DMS153 treated with DMSO at 0.1 percent for 48 hours (cell line): ENCODE measurements around the gene MAVS.
"Not testable (repeated sequence)": the region's sequence is repeated elsewhere in the genome, so short reads cannot be mapped to it uniquely, and the experiment has no call there.

Experiments
- DNase-seq: peaks from one replicate; lab custom pipeline; 2025; ENCODE audit not compliant: unreplicated experiment; lab: John Stamatoyannopoulos, UW

The MAVS gene

DNA sequence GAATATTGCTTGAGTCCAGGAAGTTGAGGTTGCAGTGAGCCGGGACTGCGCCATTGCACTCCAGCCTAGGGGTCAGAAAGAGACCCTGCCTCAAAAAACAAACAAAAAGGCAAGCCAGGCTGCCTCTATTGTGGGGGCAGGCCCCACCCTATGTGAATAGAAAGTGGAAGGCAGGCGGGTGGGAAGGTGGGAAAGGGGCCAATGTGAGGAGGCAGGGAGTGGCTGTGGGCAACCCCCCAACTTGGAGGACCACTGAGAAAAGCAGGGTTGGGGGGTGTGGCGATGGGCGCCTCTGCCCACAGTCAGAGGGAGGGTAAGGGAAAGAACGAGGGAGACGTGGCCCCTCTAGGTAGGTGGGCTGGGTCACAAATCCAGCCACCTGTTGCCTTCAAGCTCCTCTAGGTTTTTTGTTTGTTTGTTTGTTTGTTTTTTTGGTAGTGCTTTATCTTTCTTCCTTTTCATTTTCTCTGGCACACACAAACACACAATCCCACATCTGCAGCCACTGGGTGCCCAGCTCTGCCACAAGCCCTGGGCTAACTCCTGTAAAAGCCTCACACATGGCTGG lies 31.6 kb upstream of the MAVS start:
- no peak for DNase-seq

DNA sequence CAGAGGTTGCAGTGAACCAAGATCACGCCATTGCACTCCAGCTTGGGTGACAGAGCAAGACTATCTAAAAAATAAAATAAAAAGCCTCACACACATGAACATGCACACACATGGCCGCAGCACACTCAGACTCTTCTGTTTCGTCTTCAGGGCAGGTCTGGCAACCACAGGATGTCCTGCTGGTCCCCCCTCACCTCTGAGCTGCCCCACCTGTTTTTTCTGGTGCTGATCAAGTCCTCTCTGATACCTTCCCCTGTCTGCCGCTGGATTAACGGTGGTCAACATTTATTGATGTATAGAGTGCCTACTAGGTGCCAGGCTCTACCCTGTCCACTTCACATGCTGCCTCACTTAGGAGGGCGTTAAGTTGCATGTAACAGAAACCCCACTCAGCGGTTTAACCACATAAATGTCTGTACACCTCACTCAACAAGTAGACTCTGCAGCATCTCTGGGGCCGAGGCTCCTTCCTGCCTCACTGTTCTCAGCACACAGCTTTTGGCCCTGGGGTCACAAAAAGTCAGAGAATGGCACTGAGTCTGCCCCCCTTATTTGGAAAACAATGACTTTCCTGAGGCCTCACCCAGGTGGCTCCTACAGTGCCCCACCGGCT lies 30.8 kb upstream of the MAVS start:
- no peak for DNase-seq

DNA sequence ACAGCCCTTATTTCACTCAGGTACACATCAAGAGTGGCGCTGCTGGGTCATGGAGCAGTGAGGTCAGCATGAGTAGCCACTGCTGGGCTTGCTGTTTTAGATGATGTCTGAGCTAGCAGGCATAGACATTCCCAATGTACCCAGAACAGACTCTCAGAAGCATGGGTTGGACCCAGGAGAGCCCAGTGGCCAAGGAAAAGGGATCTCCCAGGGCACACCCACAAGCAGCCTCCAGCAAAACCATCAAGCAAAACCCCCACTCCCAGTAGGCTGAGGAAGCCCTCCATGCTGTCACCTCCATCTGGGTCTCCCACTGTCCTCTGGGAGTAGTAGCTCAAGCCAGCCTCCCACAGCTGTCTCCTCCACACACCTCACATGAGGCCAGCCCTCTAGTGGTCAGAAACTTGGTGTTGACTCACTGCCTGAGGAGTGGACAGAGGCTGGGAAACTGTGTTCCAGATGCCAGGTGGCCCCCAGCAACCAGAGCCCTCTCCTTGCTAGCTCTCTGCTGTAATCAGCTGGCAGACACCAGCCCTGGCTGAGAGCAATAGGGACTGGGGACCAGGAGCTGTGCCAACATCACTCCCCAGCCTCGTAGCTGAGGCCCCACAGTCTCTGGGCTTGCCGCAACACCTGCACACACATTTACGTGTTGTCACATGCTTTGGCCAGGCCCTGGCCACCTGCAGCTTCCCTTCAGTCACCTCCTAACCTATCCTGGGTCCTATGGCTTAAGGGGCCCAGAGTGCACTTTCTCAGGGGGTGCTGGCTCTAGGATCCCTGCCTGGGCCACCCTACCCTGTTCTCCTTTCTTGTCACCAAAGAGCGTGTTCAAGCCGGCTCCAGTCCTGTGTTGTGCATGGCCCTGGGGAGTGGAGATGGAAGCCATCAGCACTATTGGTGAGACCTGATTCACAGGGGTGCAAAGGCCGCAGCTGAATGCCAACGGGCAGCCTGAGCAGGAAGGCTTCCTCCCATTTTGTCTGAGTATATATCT lies 28.2 kb upstream of the MAVS start:
- peak; percentile 54 for DNase-seq

DNA sequence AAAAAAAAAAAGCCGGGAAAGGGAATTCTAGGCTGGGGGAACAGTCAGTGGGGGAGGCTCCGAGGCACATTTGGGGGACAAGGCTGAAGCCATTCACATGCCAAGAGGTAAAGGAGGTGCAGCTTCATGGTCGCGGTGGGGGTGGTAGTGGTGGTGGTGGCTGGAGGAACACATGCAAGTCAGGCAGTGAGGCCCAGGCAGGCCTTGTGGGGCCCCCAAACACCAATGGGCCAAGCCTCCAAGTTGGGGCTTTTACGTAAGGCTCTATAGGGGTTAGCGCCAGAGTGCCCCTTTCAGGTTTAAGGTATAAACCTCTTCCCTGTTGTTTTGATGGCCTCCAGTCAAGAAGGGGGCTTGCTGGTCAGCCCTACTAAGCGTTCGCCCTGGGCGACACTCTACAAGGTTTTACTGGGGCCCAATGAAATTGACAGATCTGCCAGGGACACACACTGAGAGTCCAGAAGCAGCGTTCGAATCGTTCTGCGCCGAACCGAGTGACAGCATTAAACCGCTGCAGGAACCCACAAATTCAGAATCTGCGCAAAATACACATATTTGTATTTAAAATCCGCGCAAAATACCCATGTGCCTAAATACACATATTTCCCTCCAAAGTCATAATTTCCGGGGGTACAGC lies 27.1 kb upstream of the MAVS start:
- no peak for DNase-seq

DNA sequence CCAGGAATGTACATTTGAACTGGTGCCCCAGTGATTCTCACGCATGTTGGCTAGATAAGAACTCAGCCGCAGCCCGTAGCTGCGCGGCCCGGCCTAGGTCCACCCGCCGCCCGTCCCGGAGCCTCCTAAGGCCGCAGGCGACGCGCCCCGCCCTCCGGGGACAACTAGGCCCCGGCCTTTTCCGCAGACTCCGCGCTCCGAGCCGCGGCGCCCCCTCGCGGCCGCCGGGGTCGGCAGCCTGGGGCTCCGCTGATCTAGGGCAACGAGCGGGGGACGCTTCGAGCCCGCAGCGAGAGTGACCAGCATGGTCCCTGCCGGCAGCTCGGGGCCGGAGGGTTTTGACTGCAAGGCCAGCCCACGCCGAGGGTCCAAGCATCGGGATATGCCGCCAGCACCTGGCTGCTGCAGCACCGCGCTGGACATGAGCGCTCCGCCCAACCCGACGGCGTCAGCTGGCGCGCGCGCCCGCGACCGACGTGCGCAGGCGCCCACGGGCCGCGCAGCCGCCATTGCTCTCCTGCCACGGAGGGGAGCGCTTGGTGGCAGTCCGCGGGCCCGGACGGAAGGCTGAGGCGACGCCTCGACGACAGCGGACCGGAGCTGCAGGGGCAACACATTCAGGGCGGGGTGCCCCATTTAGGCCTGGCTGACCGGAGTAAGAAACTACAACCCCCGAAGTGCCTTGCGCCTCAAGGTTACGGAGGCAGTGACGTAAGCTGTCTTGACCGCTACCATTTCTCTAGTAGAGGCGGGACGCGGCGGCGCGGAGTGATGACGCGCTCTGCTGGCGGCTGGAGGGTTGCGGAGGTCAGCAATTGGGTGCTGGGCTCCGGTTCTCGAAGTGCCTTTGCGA lies 26.4 kb upstream of the MAVS start, which contains the start of gene AP5S1:
TSS of gene AP5S1 (plus strand) at position 500 of the 853 bp plus-strand sequence. CDS start 1,571 bp downstream, outside the sequence.
- peak; percentile 94 for DNase-seq

DNA sequence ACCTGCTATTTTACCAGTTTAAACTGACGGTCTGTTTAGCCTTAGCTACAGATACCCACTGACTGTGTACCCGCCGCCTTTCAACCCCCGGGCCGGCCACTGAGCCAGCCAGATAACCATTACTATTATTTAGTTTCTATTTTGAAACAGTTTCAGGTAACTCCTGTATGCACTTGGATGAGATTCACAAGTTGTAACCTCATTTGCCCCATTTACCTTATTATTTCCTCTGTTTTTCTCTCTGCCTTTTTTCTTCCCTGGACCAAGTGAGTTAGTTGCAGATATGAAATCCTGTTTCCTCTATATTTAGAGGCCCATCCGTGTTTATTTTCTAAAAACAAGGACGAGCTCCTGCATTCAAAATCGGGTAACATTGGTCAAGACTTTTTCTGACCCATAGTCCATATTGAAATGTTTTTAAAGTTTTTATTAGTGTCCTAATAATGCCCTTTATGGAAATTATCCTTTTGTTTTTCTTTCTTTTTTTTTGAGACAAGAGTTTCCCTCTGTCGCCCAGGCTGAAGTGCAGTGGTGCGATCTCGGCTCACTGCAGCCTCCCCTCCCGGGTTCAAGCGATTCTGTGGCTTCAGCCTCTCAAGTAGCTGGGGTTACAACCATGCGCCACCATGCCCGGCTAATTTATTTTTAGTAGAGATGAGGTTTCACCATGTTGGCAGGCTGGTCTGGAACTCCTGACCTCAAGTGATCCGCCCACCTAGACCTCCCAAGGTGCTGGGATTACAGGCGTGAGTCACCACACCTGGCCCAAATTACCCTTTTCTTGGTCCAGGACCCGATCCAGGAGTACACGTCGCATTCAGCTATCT lies 25.5 kb upstream of the MAVS start:
- no peak for DNase-seq

DNA sequence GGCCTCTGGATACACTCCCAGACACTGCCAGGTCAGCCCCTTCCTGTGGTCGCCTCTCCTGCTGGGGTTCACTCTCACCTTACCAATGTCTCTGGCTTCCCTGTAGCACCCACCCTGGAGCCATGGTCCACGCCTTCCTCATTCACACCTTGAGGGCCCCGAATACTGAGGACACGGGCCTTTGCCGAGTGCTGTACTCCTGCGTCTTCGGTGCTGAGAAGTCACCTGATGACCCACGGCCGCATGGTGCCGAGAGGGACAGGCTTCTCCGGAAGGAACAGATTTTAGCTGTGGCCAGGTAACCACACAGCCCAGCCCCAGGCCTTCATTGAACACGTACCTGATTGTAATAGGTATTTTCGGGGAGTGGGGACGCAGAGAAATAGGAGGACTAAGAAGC lies 24.6 kb upstream of the MAVS start:
- no peak for DNase-seq

DNA sequence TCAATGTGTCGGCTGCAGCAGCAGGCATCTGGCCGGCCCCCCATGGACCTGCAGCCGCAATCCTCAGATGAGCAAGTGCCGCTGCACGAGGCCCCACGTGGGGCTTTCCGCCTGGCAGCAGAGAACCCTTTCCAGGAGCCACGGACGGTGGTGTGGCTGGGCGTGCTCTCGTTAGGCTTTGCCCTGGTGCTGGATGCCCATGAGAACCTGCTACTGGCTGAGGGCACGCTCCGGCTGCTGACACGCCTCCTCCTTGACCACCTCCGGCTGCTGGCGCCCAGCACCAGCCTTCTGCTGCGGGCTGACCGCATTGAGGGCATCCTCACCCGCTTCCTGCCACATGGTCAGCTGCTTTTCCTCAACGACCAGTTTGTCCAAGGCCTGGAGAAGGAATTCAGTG lies 22.8 kb upstream of the MAVS start:
- no peak for DNase-seq

DNA sequence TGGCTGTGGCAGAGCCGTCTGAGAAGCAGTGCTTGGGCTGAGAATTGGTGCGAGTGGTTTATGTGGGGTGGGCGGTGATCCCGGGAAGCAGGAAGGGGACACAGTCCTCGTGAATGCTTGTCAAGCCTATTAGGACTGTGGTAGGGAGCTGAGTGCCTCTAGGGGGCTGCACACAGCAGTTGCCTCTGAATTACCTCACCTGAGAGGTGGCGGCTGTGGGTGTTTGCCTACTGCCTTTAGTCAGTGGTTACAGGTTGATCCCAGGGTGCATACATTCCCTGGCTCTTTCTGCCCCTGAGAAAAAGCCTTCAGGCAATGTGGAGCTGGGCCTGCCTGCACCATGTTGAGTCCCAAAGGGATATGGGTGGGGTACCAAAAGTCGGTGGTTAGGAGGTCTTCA lies 21.1 kb upstream of the MAVS start:
- DNase-seq: no peak

DNA sequence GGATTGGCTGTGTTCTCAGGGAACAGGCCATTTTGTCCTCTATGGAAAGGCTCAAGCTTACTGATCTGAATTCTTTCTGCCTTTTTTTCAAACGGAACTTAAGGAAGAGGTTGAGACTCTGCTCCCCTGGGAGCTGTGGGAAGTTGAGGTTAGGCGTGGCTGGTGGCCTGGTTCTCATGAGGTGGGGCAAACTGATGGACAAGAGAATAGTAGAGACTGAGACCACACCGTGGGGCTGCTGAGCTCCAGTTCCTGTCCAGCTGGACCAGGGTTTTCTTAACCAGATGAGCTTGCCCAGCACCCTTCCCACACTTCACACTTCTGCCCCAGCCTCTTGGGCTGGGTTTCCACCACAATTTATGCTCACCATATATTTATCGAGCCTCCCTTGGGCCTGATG lies 20.2 kb upstream of the MAVS start:
- no peak for DNase-seq

DNA sequence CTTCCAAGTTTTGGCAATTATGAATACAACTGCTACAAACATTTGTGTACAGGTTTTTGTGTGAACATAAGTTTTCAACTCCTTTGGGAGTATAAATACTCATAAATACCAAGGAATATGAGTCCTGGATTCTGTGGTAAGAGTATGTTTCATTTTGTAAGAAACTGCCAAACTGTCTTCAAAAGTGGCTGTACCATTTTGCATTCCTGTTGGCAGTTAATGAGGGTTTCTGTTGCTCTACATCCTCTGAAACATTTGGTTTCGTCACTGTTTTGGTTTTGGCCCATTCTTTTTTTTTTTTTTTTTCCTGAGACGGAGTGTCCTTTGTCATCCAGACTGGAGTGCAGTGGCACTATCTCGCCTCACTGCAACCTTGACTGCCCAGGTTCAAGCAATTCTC lies 17.8 kb upstream of the MAVS start:
- no peak for DNase-seq

DNA sequence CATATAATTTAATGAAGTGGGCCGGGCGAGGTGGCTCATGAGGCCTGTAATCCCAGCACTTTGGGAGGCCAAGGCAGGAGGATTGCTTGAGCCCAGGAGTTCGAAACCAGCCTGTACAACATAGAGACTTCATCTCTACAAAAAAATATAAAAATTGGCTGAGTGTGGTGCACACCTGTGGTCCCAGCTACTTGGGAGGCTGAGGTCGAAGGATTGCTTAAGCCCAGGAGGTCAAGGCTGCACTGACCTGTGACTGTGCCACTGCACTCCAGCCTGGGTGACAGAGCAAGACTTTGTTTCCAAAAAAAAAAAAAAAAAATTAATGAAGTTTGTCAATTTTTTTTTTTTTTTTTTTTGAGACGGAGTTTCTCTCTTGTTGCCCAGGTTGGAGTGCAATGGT lies 16.7 kb upstream of the MAVS start:
- not testable (repeated sequence) for DNase-seq

DNA sequence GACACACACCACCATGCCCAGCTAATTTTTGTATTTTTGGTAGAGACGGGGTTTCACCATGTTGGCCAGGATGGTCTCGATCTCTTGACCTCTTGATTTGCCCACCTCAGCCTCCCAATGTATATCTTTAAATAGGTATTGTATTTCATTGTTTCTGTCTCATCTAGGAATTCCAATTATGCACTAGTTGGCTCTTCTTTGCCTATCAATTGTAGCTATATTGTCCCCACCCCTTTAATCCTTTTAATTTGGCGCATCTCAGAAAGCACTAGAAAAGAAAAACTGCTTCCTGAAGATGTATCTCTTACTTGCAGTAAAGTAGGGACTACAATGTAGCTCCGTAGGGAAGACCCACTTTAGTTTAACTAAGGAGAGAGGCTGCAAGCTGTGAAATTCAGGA lies 10.5 kb upstream of the MAVS start:
- DNase-seq: no peak

DNA sequence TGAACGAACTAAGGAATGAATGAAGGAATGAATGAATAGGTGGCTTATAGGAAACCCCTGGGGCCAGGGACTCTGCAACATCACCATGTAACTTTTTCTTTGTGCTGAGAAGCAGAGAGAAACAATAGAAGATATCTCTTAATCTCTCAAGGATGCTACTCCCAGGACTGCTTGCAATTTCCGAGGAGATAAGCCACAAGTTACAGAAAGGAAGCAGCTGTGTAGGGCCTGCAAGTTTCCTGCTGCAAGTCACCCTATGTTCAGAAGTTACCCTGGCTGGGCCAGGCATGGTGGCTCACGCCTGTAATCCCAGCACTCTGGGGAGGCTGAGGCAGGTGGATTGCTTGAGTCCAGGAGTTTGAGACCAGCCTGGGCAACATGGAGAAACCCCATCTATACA lies 7.3 kb upstream of the MAVS start:
- no peak for DNase-seq

DNA sequence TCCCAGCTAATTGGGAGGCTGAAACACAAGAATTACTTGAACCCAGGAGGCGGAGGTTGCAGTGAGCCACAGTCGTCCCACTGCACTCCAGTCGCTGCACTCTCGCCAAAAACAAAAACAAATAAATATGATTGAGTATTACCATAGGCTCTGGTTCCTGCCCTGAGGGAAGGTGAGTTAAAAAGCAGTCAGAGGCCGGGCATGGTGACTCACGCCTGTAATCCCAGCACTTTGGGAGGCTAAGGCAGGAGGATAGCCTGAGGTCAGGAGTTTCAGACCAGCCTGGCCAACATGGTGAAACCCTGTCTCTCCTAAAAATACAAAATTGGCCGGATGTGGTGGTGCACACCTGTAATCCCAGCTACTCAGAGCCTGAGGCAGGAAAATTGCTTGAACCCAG lies 6.4 kb upstream of the MAVS start:
- not testable (repeated sequence) for DNase-seq

DNA sequence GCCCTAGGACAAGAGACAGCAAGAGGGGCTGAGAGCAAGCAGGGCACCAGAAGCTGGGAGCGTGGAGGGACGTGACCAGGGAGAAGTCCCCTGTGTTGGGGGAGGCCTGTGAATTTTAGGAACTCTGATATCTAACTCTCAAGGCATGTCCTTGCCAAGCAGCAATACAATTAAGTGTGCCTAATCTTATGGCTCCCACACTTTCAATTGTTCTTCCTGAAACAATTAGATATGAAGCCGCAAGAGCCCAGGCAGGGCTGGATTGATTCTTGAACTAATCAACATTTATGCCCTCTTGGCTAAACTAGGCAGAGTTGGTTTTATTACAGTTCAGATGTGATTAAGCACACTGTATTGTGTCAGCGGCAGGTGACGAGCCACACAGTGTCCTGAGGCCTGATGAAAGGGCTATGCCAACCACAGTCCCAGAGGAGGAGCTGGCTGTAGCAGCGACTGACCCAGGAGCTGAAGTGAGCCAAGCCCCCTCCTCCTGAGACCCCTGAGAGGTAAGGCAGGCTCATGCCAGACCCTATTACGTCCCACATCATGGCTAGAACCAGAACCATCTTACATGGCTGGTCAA lies 4.2 kb upstream of the MAVS start:
- DNase-seq: no peak

DNA sequence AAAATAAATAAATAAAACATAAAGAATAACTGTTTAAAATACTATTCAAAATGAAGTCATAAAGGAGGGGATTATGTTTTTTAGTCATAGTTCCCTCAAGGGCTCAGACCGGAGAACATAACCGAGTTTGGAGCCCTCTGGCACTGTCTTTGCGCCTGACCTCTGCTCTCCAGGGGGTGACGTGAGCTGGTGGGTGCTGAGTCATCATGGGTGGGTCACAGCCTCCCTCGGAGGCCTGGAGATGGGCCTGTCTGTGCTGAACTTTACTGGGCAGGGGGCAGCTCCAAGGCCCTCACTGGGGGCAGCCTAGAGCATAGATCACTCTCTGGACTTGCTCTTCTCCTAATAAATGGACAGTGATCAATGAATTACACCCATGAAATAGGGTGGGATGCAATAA lies 3.1 kb upstream of the MAVS start:
- no peak for DNase-seq

DNA sequence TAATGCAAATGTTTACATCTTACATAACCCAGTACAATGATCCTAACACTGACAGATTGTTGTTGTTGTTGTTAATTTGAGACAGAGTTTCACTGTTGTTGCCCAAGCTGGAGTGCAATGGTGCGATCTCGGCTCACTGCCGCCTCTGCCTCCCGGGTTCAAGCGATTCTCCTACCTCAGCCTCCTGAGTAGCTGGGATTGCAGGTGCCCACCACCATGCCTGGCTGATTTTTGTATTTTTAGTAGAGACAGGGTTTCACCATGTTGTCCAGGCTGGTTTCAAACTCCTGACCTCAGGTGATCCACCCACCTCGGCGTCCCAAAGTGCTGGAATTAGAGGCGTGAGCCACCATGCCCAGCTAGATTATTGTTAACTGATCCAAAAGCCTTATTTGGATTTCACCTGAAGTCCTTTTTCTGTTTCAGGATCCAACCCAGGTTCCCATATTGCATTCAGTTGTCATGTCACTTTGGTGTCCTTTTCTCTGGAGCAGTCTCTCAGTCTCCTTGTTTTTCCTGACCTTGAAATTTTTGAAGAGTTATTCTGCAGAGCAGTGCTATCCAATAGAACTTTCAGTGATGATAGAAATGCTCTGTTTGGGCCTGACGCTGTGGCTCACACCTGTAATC lies 2.5 kb upstream of the MAVS start:
- DNase-seq: not testable (repeated sequence)

DNA sequence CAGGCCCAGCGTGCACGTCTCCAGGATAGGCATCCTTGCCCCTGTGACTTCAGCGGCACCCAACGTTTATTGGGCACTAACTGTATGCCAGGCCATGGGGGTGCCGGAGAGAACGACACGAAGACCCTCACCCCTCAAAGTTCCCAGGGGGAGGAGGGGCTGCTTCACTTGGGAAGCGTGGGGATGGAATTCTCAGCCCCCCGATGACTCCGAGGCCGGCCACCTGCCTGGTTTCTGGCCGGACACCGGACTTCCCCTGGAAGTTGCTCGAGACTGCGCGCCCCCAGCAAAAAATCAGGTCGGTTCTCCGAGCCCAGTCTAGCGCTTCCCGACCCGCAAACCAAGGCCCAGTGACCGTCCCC lies 275 bp upstream of the MAVS start:
- DNase-seq: no peak
